SK-N-SH (cell line): ENCODE data around the gene EIF1. TPM values are rescaled to one million over a fixed set of nuclear protein-coding genes. Genes with fewer than 3 reads are reported as not detected.

Experiments used
- CTCF ChIA-PET: fragments of 300-600, 350-600 bp; formaldehyde crosslinking; extraction: SDS; loops from one replicate; lab custom pipeline; 2021; lab: Yijun Ruan, JAX
- POLR2A ChIA-PET: fragments of 350-600 bp; sonication (Branson Sonifier 250); formaldehyde crosslinking; extraction: SDS; loops from one replicate; lab custom pipeline; 2020; ENCODE audit warnings: antibody characterized with exemption, inconsistent platforms; lab: Yijun Ruan, JAX
- DNase-seq: peaks from one replicate; pipeline ENCODE4 v3.0.0; 2012
- H2AFZ ChIP-seq: fragments of 200-600 bp; sonication (generic); 2 replicates; pipeline ENCODE4 v1.8.1; 2016; ENCODE audit warnings: antibody characterized with exemption, mild to moderate bottlenecking, low read depth
- H3F3A ChIP-seq: fragments of 200-600 bp; sonication (generic); replicated peaks from 2 replicates; pipeline ENCODE3; 2016; ENCODE audit warnings: antibody characterized with exemption, mild to moderate bottlenecking; ENCODE audit not compliant: insufficient read depth
- H3K27ac ChIP-seq, 2 experiments: fragments of 200-500 bp in 1 of 2; fragments of 200-600 bp in 1 of 2; sonication (Bioruptor generic) in 1 of 2; sonication (generic), shearing (Covaris generic) in 1 of 2; 2 replicates each; pipeline versions ENCODE4 v1.5.1 to v1.6.1; 2014 to 2016; ENCODE audit warnings: low read depth in 2 of 2, inconsistent platforms in 1 of 2, low read length in 1 of 2, mild to moderate bottlenecking in 1 of 2, mixed read lengths in 1 of 2
- H3K27me3 ChIP-seq: fragments of 200-600 bp; sonication (generic), shearing (Covaris generic); 2 replicates; pipeline ENCODE4 v1.6.1; 2016; ENCODE audit warnings: mixed run types; ENCODE audit not compliant: insufficient read depth
- H3K36me3 ChIP-seq, 2 experiments: fragments of 200-500 bp in 1 of 2; fragments of 200-600 bp in 1 of 2; sonication (Bioruptor generic) in 1 of 2; sonication (generic) in 1 of 2; replicated peaks in 1 of 2; 2 replicates each; pipeline versions ENCODE3 to v1.5.1; 2014 to 2016; ENCODE audit warnings: low read length in 1 of 2, mild to moderate bottlenecking in 1 of 2; ENCODE audit not compliant: insufficient read depth in 2 of 2, control insufficient read depth in 1 of 2
- H3K4me1 ChIP-seq, 2 experiments: fragments of 200-500 bp in 1 of 2; fragments of 200-600 bp in 1 of 2; sonication (Bioruptor generic) in 1 of 2; sonication (generic), shearing (Covaris generic) in 1 of 2; 2 replicates each; pipeline versions ENCODE4 v1.5.1 to v1.6.1; 2014 to 2016; ENCODE audit warnings: low read depth in 1 of 2, low read length in 1 of 2, mixed run types in 1 of 2; ENCODE audit not compliant: insufficient read depth in 2 of 2, control insufficient read depth in 1 of 2
- H3K4me2 ChIP-seq: fragments of 200-600 bp; sonication (generic), shearing (Covaris generic); 2 replicates; pipeline ENCODE4 v1.6.1; 2017; ENCODE audit warnings: mixed run types
- H3K4me3 ChIP-seq, 2 experiments: fragments of 200-500 bp in 1 of 2; fragments of 200-600 bp in 1 of 2; sonication (Bioruptor generic) in 1 of 2; sonication (generic), shearing (Covaris generic) in 1 of 2; 2 replicates each; pipeline versions ENCODE4 v1.5.1 to v1.8.1; 2014 to 2016; ENCODE audit warnings: low read depth in 2 of 2, inconsistent platforms in 1 of 2, low read length in 1 of 2, mild to moderate bottlenecking in 1 of 2, mixed read lengths in 1 of 2, moderate library complexity in 1 of 2
- H3K79me2 ChIP-seq: fragments of 200-600 bp; sonication (generic); 2 replicates; pipeline ENCODE4 v1.8.1; 2017; ENCODE audit warnings: mild to moderate bottlenecking; ENCODE audit not compliant: insufficient read depth
- H3K9ac ChIP-seq: fragments of 200-600 bp; sonication (generic); 2 replicates; pipeline ENCODE4 v1.6.1; 2017; ENCODE audit warnings: mixed run types
- H3K9me2 ChIP-seq: fragments of 200-600 bp; sonication (generic); 2 replicates; pipeline ENCODE4 v1.6.1; 2017; ENCODE audit warnings: mixed run types
- H3K9me3 ChIP-seq: fragments of 200-600 bp; sonication (generic); 2 replicates; pipeline ENCODE4 v1.6.1; 2017; ENCODE audit warnings: mixed run types, mild to moderate bottlenecking, moderate library complexity
- H4K20me1 ChIP-seq: fragments of 200-600 bp; sonication (generic); 2 replicates; pipeline ENCODE4 v1.6.1; 2017; ENCODE audit warnings: mild to moderate bottlenecking, mixed run types; ENCODE audit not compliant: insufficient read depth
- GATA2 ChIP-seq: sonication (generic); formaldehyde crosslinking; IDR thresholded peaks from 2 replicates; pipeline ENCODE4 v1.5.0; 2020; ENCODE audit warnings: mild to moderate bottlenecking, missing genetic modification reagents
- MXI1 ChIP-seq: IDR thresholded peaks from 2 replicates; pipeline ENCODE4 v1.6.1; 2012; ENCODE audit warnings: mild to moderate bottlenecking, low read depth, low read length, improper control_type of control experiment
- NFIC ChIP-seq: IDR thresholded peaks from 2 replicates; pipeline ENCODE4 v1.4.0; 2012; ENCODE audit warnings: borderline replicate concordance
- NRF1 ChIP-seq: IDR thresholded peaks from 2 replicates; pipeline ENCODE4 v1.6.1; 2012; ENCODE audit warnings: low read depth, mild to moderate bottlenecking, low read length
- PBX3 ChIP-seq: IDR thresholded peaks from 2 replicates; pipeline ENCODE4; 2012
- RCOR1 ChIP-seq: fragments of 150-350 bp; IDR thresholded peaks from 2 replicates; pipeline ENCODE4 v1.6.1; 2017; ENCODE audit warnings: antibody characterized with exemption, low read length
- RFX5 ChIP-seq: IDR thresholded peaks from 2 replicates; pipeline ENCODE4 v1.6.1; 2012; ENCODE audit warnings: mild to moderate bottlenecking, improper control_type of control experiment, low read length
- SMC3 ChIP-seq: IDR thresholded peaks from 2 replicates; pipeline ENCODE4 v1.6.1; 2012; ENCODE audit warnings: low read depth, low read length, improper control_type of control experiment
- YY1 ChIP-seq: IDR thresholded peaks from 2 replicates; pipeline ENCODE4 v1.4.0; 2012; ENCODE audit warnings: low read depth, mild to moderate bottlenecking
- ZBTB33 ChIP-seq: IDR thresholded peaks from 2 replicates; pipeline ENCODE4 v1.4.0; 2012; ENCODE audit warnings: low read depth, borderline replicate concordance
- WGBS: methylation state at CpG from one replicate; pipeline ENCODE4 v1.1.6; 2017; ENCODE audit warnings: low lambda C conversion rate; 5-methylcytosine and 5-hydroxymethylcytosine counted together
- polyA plus RNA-seq, 3 experiments: library from polyadenylated mRNA; depleted of rRNA; stranded (reverse); fragments of >200 nt; gene quantifications; 2 replicates each; pipeline ENCODE4 v1.2.3, GENCODE V29; 2012
- TF ChIP-seq, protein P1 (sequence below): IDR thresholded peaks from 2 replicates; pipeline ENCODE4 v1.4.0; 2012; ENCODE audit warnings: low read depth, borderline replicate concordance
- TF ChIP-seq, protein P2 (sequence below): fragments of 150-350 bp; IDR thresholded peaks from 2 replicates; pipeline ENCODE4 v1.6.1; 2016; ENCODE audit warnings: mild to moderate bottlenecking, low read depth, low read length

Gene EIF1
- polyA plus RNA-seq, 1 of the 3 experiments (the other 2 are of a cell fraction) = 300 TPM

- 83% methylated on average over 12 of the region's 15 CpGs for WGBS
- H3K4me1 ChIP-seq = peaks cover 0 to 11% of the 10 kb centered on the region in 2 experiments; a peak in 1 of 4 replicates
- H3K9me3 ChIP-seq = no peaks in the 10 kb centered on the region
- no peak for DNase-seq
- no peaks in the 10 kb centered on the region for H3K36me3 ChIP-seq
- H2AFZ ChIP-seq = no peak overlapping the region
- no peaks in the 10 kb centered on the region for H4K20me1 ChIP-seq
- H3K27me3 ChIP-seq = no peaks in the 10 kb centered on the region
- no peak overlapping the region for H3K4me3 ChIP-seq
- H3K4me2 ChIP-seq = no peak overlapping the region
- TF ChIP-seq, protein P1, sequence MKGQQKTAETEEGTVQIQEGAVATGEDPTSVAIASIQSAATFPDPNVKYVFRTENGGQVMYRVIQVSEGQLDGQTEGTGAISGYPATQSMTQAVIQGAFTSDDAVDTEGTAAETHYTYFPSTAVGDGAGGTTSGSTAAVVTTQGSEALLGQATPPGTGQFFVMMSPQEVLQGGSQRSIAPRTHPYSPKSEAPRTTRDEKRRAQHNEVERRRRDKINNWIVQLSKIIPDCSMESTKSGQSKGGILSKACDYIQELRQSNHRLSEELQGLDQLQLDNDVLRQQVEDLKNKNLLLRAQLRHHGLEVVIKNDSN = no peak
- no peak for TF ChIP-seq NFIC
- TF ChIP-seq ZBTB33 = no peak
- TF ChIP-seq RCOR1 = no peak
- TF ChIP-seq, protein P2, sequence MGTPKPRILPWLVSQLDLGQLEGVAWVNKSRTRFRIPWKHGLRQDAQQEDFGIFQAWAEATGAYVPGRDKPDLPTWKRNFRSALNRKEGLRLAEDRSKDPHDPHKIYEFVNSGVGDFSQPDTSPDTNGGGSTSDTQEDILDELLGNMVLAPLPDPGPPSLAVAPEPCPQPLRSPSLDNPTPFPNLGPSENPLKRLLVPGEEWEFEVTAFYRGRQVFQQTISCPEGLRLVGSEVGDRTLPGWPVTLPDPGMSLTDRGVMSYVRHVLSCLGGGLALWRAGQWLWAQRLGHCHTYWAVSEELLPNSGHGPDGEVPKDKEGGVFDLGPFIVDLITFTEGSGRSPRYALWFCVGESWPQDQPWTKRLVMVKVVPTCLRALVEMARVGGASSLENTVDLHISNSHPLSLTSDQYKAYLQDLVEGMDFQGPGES = no peak
- no peak for TF ChIP-seq YY1
- no peak for TF ChIP-seq GATA2 (CRISPR knock-in tag)
- no peak for TF ChIP-seq NRF1
- no peak for TF ChIP-seq RFX5
- no peak for TF ChIP-seq MXI1
- no peak for TF ChIP-seq PBX3
- TF ChIP-seq SMC3 = no peak
- TF ChIP-seq, all 33 proteins: peak for 0
- Histone ChIP-seq H3F3A (no peaks in the 10 kb centered on the region), H3K79me2 (no peaks in the 10 kb centered on the region), H3K9me2 (no peaks in the 10 kb centered on the region), H3K9ac (no peak overlapping the region), H3K27ac (no peak overlapping the region)
- CTCF ChIA-PET = interaction anchor here (1.3 to 20.6 kb wide), 6 partner anchors 13 to 742 kb away, joined by 3 to 646 read pairs (median 43); no protein-coding TSS in a partner anchor
- POLR2A ChIA-PET = interaction anchor here (0.6 to 0.9 kb wide), 2 partner anchors 102 to 130 kb away, joined by 3 read pairs; no protein-coding TSS in a partner anchor
Measured at GRCh38 chr17:41650794-41651624, 37.7 kb upstream of the EIF1 start.
